K562 (cell line): ENCODE data around the gene DAZAP1. TPM values are rescaled to one million over a fixed set of nuclear protein-coding genes. Genes with fewer than 3 reads are reported as not detected.

Experiments used
- ATF2 ChIP-seq: sonication (generic); formaldehyde crosslinking; IDR thresholded peaks from 2 replicates; pipeline ENCODE4 v1.8.1; 2022; ENCODE audit warnings: missing genetic modification reagents
- CHD4 ChIP-seq: fragments of 200-600 bp; sonication (generic); IDR thresholded peaks from 3 replicates; pipeline ENCODE4 v1.6.1; 2012; ENCODE audit warnings: low read depth, mild to moderate bottlenecking, mixed read lengths, low read length, inconsistent platforms; ENCODE audit not compliant: insufficient read depth, insufficient replicate concordance, poor library complexity, severe bottlenecking
- EP400 ChIP-seq: fragments of 450-650 bp; IDR thresholded peaks from 2 replicates; pipeline ENCODE4 v1.6.1; 2017; ENCODE audit warnings: antibody characterized with exemption, mild to moderate bottlenecking, moderate library complexity
- FOXP1 ChIP-seq: sonication (generic); formaldehyde crosslinking; IDR thresholded peaks from 2 replicates; pipeline ENCODE4 v1.8.0; 2022; ENCODE audit warnings: mild to moderate bottlenecking, missing genetic modification reagents
- FOXP4 ChIP-seq: sonication (generic); formaldehyde crosslinking; IDR thresholded peaks from 2 replicates; pipeline ENCODE4 v1.8.0; 2022; ENCODE audit warnings: mild to moderate bottlenecking, missing genetic modification reagents, borderline replicate concordance
- HNRNPL ChIP-seq: fragments of 200-400 bp; formaldehyde crosslinking; IDR thresholded peaks from 2 replicates; pipeline ENCODE4 v1.6.1; 2017; ENCODE audit warnings: low read depth, mild to moderate bottlenecking, low read length
- MAFF ChIP-seq: IDR thresholded peaks from 2 replicates; pipeline ENCODE4 v1.6.1; 2012; ENCODE audit warnings: low read length, improper control_type of control experiment
- NEUROD1 ChIP-seq: fragments of 150-350 bp; IDR thresholded peaks from 2 replicates; pipeline ENCODE4 v1.6.1; 2014; ENCODE audit warnings: borderline replicate concordance, low read length, low read depth; ENCODE audit not compliant: partially characterized antibody
- SIX5 ChIP-seq, 2 experiments: IDR thresholded peaks; 2 replicates each; pipeline ENCODE4 v1.6.1; 2011; ENCODE audit warnings: low read length in 2 of 2, borderline replicate concordance in 1 of 2, low read depth in 1 of 2, mild to moderate bottlenecking in 1 of 2, moderate library complexity in 1 of 2; ENCODE audit not compliant: insufficient read depth in 1 of 2
- SOX6 ChIP-seq: fragments of 450-650 bp; IDR thresholded peaks from 2 replicates; pipeline ENCODE4 v1.6.1; 2014; ENCODE audit warnings: mild to moderate bottlenecking
- TEAD4 ChIP-seq, 2 experiments: sonication (generic) in 1 of 2; formaldehyde crosslinking in 1 of 2; IDR thresholded peaks; 2 replicates each; pipeline versions ENCODE4 v1.6.1 to v1.8.0; 2012 to 2022; ENCODE audit warnings: borderline replicate concordance in 1 of 2, inconsistent platforms in 1 of 2, low read length in 1 of 2, mild to moderate bottlenecking in 1 of 2, missing genetic modification reagents in 1 of 2
- ZBTB43 ChIP-seq: sonication (generic); formaldehyde crosslinking; IDR thresholded peaks from 2 replicates; pipeline ENCODE4 v1.8.0; 2023; ENCODE audit warnings: mild to moderate bottlenecking, missing genetic modification reagents
- ZNF511 ChIP-seq: sonication (generic); formaldehyde crosslinking; IDR thresholded peaks from 2 replicates; pipeline ENCODE4 v1.8.0; 2022; ENCODE audit warnings: mild to moderate bottlenecking, missing genetic modification reagents
- polyA plus RNA-seq, 8 experiments: library from polyadenylated mRNA; depleted of rRNA in 4 of 8; stranded (reverse) in 5 of 8; unstranded in 3 of 8; fragments of >200 nt; fragmentation: Nextera tagmentation in 2 of 8; fragmentation: Illumina TruSeq in 1 of 8; extraction: Ambion mirVana in 2 of 8; extraction: Trizol in 1 of 8; gene quantifications; 2 replicates each; pipeline versions ENCODE4 v1.2.1 to v1.2.3, GENCODE V29; 2011 to 2014; ENCODE audit warnings: inconsistent platforms in 1 of 8, missing spikeins in 1 of 8
- total RNA-seq, 7 experiments: library from RNA; depleted of rRNA in 6 of 7; stranded (reverse); fragments of >200 nt in 6 of 7; fragmentation: Illumina TruSeq in 2 of 7; extraction: Trizol in 2 of 7; gene quantifications; 2 replicates each; pipeline versions ENCODE4 v1.2.1 to v1.2.3, GENCODE V29; 2011 to 2021; ENCODE audit warnings: low replicate concordance in 1 of 7
- TF ChIP-seq, protein P1 (sequence below): fragments of 150-350 bp; conservative IDR thresholded peaks from 2 replicates; pipeline ENCODE4 v1.6.1; 2014; ENCODE audit warnings: low read length
- TF ChIP-seq, protein P2 (sequence below): fragments of 250-450 bp; sonication (Bioruptor Pico); IDR thresholded peaks from 2 replicates; pipeline ENCODE4 v1.6.1; 2021; ENCODE audit warnings: mild to moderate bottlenecking

DAZAP1 gene
- total and polyA plus RNA-seq, 9 of the 15 experiments (the other 6 are each of a cell fraction or from before 2014, with no cell fraction given) = 10.8 to 289 (median 142) TPM

DNA sequence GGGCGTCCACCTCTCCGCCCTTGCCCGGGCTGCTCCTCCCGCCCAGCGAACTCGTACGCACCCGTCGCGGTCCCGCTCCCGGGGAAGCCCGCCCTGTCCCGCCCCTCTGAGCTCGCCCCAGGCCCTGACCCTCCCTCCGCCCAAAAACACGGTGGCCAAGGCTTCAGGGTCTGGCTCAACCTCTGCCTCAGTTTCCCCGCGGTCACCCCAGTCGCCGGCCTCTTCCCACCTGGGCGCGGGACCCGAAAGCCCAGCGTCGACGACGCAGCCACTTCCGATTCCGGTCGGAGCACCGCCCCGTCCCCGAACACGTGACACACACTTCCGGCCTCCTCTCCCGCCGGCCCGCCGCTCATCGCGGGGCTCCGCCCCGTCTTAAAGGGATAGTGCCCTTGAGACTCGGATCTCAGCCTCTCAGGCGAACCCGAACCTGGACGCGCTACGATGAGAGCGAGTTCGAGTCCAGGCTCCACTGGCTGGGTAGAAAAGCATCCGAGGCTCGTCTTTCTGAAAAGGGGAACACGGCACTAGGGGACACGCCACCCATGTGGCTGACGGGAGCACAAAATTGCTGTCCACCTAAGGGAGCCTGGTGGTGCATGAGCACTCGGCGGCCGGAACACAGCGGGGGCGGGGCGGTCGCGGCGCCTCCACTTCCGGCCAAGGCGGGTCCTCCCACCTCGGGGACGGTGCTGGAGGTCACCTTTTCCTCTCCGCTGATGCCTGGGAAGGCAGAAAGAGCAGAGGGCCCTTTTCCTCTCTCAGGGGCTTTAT, 71.7 kb downstream of the DAZAP1 start, which contains the start of gene C19orf25 (continued):
- TF ChIP-seq, protein P1, sequence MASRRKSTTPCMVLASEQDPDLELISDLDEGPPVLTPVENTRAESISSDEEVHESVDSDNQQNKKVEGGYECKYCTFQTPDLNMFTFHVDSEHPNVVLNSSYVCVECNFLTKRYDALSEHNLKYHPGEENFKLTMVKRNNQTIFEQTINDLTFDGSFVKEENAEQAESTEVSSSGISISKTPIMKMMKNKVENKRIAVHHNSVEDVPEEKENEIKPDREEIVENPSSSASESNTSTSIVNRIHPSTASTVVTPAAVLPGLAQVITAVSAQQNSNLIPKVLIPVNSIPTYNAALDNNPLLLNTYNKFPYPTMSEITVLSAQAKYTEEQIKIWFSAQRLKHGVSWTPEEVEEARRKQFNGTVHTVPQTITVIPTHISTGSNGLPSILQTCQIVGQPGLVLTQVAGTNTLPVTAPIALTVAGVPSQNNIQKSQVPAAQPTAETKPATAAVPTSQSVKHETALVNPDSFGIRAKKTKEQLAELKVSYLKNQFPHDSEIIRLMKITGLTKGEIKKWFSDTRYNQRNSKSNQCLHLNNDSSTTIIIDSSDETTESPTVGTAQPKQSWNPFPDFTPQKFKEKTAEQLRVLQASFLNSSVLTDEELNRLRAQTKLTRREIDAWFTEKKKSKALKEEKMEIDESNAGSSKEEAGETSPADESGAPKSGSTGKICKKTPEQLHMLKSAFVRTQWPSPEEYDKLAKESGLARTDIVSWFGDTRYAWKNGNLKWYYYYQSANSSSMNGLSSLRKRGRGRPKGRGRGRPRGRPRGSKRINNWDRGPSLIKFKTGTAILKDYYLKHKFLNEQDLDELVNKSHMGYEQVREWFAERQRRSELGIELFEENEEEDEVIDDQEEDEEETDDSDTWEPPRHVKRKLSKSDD = no peak
- TF ChIP-seq ZNF511 (CRISPR knock-in tag) = peak; percentile 63; the same call in 1 of the 2 replicates
- TF ChIP-seq SOX6 = no peak; the same call in 1 of the 2 replicates
- no peak for TF ChIP-seq TEAD4 (IDR thresholded peaks at IDR 0.05; ENCODE audit: low read length)
- TF ChIP-seq TEAD4 (CRISPR knock-in tag; IDR thresholded peaks at IDR 0.05; ENCODE audit: borderline replicate concordance) = no peak
- TF ChIP-seq SIX5 (IDR thresholded peaks at IDR 0.05; ENCODE audit: borderline replicate concordance in 1 of 2, insufficient read depth in 1 of 2, low read depth in 1 of 2, low read length in 2 of 2) = no peak
- no peak for TF ChIP-seq CHD4
- TF ChIP-seq, protein P2, sequence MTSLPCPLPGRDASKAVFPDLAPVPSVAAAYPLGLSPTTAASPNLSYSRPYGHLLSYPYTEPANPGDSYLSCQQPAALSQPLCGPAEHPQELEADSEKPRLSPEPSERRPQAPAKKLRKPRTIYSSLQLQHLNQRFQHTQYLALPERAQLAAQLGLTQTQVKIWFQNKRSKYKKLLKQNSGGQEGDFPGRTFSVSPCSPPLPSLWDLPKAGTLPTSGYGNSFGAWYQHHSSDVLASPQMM = no peak
- TF ChIP-seq FOXP4 (CRISPR knock-in tag) = no peak
- TF ChIP-seq NEUROD1 = no peak
- TF ChIP-seq MAFF = no peak
- TF ChIP-seq ATF2 (CRISPR knock-in tag) = no peak
- peak; percentile 96 for TF ChIP-seq EP400
- TF ChIP-seq ZBTB43 (CRISPR knock-in tag) = no peak
- no peak for TF ChIP-seq HNRNPL
- TF ChIP-seq FOXP1 (CRISPR knock-in tag) = peak; percentile 90; the same call in 1 of the 2 replicates
